Measurements from ENCODE around the gene ARL14.

Gene ARL14

DNA sequence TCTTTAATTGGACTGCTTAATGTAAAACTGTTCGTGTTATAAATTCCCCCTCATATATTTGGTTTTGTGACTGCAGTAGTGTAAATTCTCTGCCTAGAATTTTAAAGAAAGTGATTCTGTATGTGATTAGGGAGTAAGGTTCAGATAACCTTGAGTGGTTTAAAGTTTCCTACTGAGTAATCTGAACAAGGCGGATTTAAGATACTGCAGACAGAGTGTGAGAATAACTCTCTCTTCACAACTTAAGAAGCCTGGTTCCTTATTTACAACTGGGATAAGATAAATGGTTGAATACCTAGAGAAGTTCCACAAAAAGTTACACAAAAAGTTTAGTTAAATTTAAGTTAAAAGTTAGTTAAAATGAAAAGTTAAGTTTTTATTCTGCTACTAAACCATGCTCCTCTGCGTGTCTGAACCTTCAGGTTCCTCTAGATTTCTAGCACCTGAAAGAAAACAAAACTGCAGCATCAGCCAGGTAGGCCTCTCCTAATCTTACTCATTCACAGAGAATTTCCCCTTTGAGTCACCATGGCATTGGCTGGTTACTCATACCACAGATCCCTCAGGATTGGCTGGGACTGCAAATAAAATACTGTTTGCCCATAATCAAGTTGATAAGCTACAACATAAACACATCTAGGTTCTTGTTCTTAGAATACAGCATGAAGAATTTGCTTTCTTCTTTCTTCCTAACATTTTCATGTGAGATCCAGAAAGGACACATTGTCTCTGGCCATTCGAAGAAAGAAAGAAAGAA is at the start of gene ARL14:
ARL14 (plus strand) TSS at position 614 of the 757 bp plus-strand sequence. CDS start 187 bp downstream, outside the sequence.
- no peak for DNase-seq

DNA sequence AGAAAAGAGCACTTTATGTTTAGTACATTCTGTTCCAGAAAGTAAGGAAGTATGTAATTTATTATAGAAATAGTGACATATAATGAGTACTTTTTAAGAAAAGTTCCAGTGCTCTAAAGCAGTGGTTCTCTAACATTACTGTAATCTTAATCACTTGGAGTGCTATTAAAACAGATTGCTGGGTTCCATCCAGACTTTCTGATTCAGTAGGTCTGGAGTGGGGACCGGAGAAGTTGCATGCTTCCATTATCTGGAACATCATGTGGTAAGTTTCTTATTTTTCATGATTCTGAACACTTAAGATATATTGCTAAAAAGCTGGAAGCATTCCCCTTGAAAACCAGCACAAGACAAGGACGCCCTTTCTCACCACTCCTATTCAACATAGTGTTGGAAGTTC is 47.5 kb upstream of the ARL14 start:
- DNase-seq, result no peak

DNA sequence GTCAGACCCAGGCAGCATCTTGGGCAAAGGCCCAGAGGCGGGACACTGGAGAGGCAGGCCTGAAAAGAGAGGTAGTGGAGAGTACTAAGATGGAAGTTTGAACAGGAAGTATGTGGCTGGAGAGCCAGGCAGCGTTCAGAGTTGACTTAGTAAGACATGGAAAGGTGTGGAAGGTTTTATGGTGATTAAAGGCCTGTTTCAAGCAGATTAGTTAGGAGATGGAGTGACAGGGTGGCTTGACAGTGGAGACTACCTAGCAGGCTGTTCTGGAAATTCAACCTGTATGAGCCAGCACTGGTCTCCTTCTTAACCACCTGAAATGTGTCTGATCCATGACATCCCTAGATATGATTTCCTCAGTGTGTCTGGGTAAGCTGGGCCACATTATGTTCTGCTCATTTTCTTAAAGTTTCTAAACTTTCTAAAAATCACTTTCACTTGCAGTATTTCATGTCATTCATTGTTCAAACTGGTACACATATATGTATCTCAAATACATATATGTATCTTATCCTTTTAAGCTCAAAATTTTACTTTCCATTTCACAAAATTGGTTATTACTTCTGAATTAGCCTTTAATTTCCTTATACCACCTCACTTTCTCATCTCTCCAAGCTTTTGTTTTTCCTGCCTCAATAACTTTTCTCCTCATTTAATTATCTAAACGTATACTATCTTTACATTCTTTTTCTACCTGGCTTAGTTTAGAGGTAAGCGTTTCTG is 43.4 kb upstream of the ARL14 start:
- no peak for DNase-seq

DNA sequence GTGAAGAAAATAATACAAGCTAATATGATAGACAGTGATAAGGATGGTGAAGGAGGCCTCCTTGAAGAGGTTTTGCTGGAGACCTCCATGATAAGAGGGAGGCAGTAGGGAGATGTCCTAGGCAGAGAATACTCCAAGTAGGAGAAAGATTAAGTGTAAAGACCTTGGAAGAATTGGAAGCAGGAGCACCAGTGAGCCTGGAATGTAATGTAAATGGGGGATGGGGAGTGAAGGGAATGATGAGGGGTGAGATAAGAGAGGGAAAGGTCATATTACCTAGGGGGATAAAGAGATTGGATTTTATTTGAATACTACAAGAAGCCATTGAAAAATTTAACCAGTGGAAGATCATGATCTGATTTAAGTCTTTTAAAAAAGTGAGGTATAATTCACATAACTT is 41.7 kb upstream of the ARL14 start:
- no peak for DNase-seq

DNA sequence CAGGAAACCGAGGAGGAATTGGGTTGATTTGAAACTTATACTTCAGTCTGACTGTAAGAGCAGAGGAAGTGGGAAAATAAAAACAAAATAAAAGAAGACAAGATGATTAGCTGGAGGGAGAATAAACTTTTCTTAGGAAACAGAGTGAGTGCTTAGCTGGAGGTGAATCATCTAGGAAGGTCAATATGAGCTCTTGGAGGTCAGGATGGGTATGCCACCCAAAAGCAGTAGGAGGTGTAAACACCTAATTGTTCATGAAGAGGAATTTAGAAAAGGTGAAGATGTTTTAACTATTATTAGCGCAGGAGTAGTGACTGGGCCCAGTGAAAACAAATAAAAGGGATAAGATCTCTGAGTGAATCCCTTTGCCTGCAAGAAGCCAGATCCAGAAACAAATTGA is 39.9 kb upstream of the ARL14 start:
- no peak for DNase-seq

DNA sequence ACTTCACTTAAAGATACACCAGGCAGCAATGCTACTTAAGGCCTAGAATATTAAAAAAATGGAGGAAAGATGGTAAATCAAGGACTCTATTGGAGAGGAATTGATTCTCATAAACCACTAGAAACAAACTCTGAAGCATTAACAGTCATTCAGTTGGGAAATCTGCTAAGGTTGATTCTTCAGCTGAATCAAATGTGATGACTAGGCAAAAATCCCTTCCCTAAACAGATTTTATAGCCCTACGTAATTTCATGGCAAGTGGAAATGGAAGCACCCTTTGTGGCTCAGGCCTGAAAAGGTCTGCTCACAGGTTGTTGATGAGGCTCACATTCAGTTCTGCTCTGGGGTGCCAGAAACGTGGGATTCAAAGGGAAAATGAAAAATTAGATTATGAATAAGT is 38.8 kb upstream of the ARL14 start:
- DNase-seq, result no peak

DNA sequence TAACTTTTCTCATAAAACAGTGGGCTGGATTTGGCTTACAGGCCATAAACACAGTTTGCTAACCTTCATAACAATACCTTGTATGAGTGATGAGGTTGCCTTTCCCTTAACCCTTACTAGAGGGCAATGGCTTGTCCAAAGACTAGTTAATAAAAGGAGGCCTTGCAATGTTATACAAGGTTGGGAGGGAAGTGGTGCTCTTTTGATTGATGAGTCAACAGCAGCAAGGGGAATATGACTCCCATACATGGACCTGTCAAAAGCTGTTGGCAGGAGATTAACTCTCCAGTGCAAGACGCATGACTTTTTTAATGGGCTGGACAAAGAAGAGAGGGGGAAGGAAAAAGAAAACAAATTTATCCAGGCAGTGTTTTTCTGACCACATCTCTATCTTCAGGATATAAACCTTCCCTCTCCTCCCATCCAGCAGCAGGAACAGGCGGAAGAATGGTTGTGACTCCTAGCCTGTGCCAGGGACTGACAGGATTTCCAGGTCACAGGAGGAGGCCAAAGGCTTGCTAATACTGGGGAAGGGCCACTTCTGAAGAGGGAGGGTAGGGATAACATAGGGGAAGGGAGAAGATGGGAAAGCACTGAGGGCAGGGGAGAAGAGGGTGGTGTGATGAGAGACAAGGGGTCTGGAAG is 35.2 kb upstream of the ARL14 start:
- no peak for DNase-seq

DNA sequence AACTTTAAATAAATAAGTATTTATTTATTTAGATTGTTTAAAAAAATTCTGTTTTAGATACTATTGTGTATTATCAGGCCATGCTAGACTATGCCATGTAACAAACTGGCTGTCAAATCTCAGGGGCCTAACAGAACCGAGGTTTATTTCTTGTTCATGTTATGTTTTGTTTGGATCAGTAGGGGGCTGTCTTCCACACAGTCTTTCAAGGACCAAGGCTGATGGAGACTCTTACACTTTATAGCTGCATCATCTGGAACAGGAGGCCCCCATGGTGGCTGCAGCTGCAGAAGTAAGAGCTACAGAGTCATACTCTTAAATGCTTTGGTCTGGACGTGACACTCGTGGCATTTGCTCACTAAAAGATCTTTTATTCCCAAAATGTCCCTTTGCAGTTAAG is 33.0 kb upstream of the ARL14 start:
- no peak for DNase-seq

DNA sequence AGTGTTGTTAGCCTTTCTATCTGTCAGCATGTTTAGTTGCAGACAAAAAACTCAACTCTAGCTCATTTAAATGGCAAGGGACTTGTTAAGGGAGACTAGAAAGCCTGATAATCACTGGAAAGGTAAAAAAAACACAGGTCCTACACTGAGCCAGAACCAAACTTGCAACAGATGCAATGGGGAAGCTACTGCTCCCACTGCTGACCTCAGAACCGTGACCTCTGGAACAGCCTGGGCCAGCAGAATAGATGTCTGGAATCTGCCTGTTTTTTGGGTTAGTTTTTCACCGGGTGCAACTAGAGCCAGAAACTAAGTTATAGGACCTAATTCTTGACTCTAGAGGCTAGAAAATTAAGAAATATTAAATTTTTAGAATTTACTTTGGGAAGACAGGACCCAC is 32.5 kb upstream of the ARL14 start:
- DNase-seq, result no peak

DNA sequence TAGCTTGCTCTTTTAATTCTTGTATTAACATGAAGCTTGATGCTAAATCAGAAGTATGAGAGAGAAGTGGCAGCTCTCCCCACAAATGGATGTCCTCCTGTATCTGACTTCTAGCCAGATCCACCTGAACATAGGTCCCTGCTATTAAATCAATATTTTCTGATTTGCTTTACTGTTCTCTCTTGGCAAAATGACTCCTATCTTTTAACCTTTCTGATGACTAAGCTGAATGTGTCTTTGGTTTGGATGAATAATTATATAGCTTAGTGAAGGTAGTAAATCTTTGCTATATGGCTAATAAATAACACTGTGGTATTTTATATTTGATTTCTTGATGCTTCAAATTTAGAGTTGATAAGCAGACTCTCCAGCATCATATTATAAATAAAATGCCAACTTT is 28.3 kb upstream of the ARL14 start:
- no peak for DNase-seq

DNA sequence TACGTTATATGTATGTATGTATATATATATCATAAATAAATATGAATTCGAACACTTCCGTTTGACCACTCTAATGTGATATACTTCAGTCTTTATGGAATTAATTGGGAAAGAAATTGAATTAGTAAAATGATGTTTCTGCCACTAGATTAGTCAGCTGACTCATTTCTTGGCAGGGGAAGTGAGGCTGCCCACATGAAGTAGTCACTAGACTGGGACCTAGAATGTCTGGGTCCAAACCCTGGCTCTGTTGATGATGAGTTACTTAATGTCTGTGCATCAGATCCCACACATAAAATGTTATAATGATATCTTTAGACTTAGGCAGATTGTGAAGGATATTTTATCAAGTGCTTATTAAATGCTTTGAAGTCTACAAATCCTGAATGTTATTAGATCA is 27.4 kb upstream of the ARL14 start:
- DNase-seq, result no peak

DNA sequence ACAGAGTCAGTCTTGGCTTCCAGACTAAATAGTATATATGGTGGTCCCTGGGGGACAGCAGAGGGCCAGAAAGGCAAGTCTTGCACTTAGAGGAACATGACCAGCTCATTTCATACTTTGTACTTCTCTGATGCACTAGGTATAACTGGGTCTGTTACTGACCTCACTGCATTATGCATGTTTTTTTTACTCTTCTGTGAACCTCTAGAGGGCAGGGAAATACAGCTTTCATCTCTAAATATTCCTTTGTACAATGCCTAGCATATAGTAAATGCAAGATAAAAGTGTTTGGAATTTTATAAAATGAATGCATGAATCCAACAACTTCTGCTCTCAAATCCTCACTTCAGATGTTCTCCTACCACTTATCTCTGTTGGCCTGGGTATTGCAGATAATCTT is 23.4 kb upstream of the ARL14 start:
- no peak for DNase-seq

DNA sequence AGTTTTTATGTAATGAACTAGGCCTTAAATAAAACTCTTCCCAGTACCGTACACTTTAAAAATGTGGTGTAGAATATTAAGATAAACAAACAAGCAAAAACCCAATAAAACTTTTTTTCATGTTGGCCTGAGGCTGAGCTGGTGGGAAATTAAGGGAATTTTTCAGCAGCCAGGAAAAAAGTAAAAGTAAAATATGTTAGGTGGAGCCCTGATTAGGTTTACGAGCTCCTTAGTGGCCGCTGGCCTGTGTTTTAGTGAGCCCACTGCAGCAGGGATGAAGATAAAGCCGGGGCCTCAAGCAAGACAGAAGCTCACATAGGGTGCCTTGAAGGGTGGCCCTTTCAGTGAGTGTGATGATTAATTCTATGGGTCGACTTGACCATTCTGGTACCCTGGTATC is 16.1 kb upstream of the ARL14 start:
- DNase-seq, result no peak

DNA sequence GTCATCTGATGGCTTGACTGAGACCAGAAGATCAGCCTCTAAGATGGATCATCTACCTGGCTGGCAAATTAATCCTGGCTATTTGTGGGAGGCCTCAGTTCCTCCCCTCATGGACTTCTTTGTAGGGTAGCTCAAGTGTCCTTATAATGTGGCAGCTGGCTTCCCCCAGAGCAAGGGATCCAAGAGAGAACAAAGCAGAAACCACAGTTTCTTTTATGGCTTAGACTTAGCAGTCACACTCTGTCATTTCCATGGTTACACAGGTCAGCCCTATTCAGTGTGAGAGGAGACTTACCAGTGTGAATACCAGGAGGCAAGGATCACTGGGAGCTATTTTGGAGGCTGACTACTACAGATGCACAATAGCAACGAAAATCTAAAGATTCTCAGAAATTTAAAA is 15.3 kb upstream of the ARL14 start:
- DNase-seq, result no peak

DNA sequence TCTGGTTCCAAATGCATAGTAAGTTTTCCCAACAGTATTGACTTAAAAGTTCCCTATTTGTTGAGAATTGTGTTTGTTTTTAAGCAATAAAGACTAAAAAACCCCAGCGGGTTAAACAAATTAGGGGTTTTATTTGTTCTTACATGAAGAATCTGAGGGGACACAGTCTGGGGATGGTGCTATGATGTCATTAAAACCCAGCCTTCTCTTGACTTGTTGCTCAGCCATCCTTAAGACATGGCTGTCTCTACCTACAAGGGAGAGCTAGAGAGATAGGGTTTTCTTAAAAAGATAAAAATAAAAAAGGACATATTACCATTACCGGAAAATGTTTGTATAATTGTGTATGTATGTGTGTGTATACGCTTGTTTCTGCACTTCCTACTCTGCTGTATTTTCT is 11.7 kb upstream of the ARL14 start:
- no peak for DNase-seq

DNA sequence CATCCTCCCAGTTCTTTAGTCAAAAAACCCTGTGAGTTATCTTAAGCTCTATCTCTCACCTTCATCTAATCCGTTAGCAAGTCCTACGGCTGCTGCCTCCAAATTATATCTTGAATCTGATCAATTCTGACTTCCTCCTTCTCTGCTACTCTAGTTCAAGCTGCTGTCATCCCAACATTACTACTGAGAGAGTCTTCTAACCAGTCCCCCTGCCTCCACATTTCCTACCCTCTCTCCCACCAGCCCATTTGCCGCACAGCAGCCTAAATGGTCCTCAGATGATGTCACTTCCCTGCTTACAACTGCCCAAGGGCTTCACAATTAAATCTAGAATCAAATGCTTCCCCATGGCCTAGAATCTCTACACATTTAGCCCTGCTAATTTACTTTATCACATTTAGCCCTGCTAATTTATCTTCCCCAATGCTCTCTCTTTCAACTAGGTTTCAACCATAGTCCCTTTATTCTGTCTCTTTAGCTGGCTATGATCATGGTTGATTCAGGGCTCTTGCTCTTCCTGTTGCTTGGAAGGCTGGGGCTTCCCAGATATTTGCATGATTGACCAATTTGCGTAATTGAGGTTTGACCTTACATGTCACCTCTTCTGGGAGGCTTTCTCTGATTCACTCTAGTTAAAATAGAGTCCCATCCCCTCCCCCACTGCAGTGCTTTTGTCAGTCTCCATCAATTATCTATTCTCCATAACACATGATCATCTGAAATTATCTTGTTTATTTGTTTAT is 11.0 kb upstream of the ARL14 start:
- no peak for DNase-seq

DNA sequence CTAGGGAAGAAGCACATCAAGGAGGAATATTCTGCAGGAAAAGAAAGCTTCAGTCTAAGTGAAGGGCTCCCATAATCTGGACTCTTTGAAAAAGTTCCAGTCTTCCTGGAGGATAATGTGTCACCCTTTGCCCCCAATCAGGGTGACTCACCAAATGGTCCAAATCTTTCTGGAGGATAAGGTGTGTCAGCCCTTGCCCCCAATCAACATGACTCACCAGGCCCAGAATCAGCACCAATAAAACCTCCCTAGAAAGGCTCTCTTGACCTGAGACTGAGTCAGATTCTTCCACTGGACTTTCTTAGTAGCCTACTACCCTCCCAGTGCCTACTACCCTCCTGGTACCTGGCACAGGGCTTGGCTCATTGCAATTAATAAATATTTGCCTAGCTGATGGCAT is 9.5 kb upstream of the ARL14 start:
- no peak for DNase-seq

DNA sequence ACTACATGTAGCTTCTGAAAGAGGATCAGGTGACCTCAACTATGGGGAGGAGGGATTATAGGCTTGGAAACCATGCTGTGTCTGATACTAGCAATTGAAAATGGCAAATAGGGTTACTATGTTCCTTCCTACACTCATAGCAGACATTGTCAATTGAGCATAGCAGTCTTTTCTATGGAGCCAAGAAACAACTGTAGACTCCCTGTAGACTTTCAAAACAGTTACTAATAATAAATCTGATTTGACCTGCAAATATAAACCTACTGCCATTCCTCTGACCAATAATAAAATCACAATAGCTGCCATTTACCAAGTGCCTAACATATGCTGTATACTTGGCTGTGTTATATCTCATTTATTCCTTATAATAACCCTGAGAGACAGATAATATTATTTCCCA is 8.5 kb upstream of the ARL14 start:
- DNase-seq, result no peak

DNA sequence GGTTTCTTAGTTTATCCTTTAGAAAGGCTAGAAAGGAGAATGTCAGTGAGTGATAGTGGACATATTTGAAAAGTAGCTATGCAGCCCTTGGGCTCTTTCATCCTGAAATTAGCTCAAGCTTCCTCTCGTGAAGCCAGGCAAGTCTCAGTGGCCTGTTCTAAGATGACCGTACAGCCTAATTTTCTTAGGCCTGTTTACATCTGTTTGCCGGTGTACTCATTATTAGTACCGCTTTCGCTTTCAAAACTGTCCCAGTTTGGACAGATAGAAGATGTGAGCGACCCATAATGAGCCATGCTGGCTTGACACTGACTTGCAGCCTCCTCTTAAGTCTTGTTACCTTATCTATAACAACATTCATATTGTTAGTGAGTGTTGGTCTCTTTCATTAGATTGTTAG is 5.7 kb upstream of the ARL14 start:
- DNase-seq, result no peak

DNA sequence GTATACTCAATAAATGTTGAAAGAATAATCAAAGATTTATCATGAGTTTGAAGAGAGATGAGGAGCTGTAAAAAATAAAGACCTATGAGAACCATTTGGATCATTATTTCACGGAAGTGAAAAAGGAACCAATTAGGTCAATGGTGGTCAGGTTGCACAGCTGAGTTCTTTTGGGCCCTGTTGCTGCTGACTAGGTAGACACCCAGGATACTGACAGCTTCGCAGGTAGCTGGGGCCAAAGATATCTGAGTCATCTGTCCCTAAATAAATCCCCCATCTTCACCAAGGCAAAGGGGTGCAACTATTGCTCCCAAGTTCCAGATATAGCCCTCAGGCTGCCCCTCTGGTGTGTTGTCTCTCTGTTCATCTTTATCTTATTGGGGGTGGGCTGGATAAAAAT is 5.0 kb upstream of the ARL14 start:
- DNase-seq, result no peak

DNA sequence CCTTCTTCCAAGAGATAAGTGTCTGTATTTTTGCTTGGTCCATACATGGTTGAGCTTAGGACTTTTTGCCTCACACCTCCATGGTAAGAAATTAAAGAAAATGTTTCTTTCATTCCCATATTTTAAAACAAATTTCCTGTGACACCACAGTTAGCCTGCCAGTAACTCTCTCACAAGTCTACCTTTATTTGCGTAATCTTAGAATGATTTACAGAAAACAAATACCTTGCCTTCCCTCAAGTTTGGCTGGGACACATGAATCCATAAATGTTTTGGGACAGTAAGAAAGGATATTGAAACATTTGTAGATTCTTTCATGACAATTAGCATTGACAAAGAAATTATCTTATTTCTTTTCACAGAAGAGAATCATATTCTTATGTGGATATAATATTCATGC is 3.8 kb upstream of the ARL14 start:
- DNase-seq, result no peak

DNA sequence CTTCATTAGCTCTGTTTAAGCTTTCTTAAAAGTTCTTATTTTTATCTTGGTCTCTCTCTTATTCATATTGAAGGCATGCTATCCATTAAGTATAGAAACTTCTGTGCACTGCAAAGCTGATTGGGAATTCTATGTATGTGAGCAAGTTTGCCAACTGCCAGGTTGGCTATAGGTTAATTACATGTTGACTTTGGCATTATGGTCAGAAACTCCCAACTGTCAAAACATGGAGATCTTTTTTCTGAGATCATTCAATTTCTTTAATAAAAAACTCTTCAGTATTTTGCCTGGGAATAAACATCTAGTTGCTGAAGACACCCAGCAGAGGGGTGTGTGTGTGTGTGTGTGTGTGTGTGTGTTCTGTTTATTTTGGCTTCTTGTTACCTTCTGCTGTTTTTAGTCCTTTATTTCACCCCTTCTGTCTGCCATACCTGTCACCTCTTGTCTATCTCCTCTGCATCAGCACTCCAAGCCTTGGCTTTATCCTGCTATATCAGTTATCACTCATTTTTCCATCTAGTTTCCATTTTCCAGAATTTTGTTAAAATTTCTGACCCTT is 1.3 kb upstream of the ARL14 start:
- DNase-seq, result no peak

DNA sequence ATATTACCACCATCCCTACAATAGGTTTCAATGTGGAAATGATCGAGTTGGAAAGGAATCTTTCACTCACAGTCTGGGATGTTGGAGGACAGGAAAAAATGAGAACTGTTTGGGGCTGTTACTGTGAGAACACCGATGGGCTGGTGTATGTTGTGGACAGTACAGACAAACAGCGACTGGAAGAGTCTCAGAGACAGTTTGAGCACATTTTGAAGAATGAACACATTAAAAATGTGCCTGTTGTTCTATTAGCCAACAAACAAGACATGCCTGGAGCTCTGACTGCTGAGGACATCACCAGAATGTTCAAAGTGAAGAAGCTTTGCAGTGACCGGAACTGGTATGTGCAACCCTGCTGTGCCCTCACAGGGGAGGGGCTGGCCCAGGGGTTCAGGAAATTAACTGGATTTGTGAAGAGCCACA is 510 bp downstream of the ARL14 start:
- no peak for DNase-seq
